ENCODE measurements around the gene PHACTR1.

DNA sequence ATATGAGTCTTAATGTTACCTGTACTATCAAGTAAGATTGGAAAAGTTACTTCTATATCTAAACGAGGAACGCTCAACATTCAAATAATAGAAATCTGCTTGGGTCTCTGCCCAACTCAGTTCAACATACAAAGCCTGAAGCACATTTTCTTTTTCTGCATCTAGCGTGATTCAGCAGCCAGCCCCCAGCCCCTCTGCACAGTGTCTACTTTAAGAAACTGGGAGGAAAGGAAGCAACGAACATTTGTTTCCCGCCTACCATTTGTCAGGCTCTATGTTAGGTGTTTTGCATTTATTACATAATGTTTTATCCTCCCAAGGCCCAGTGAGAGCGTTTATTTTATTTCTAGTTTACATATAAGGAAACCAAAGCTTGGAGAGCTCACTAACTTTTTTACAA lies 17.3 kb downstream of the PHACTR1 start:
- no peak for TF ChIP-seq CTCF (IDR thresholded peaks at IDR 0.05)
- no peak for TF ChIP-seq POLR2A (IDR thresholded peaks at IDR 0.05)

All from stomach (tissue), 4 donors.